Skeletal muscle satellite cell (primary cell): Measurements from ENCODE around the gene SH3RF1.
A peak's percentile ranks its signal among the peaks of the same experiment; 100 is the strongest.
"Not testable (repeated sequence)": the region's sequence is repeated elsewhere in the genome, so short reads cannot be mapped to it uniquely, and the experiment has no call there.

Experiments
- H3K27me3 ChIP-seq: 2 replicates; pipeline ENCODE4 v1.7.0; 2013; ENCODE audit warnings: low read length; ENCODE audit not compliant: control insufficient read depth, insufficient read depth
- H3K36me3 ChIP-seq: 2 replicates; pipeline ENCODE4 v1.7.0; 2013; ENCODE audit warnings: mild to moderate bottlenecking, control low read depth, low read length; ENCODE audit not compliant: insufficient read depth
- H3K4me1 ChIP-seq: 2 replicates; pipeline ENCODE4 v1.7.0; 2013; ENCODE audit warnings: low read length; ENCODE audit not compliant: control insufficient read depth, insufficient read depth
- H3K4me2 ChIP-seq: 2 replicates; pipeline ENCODE4 v1.7.0; 2013; ENCODE audit warnings: mild to moderate bottlenecking, low read length
- H3K4me3 ChIP-seq: 2 replicates; pipeline ENCODE4 v1.7.0; 2013; ENCODE audit warnings: low read length
- H3K9ac ChIP-seq: 2 replicates; pipeline ENCODE4 v1.7.0; 2013; ENCODE audit warnings: mild to moderate bottlenecking, low read depth, low read length, moderate library complexity
- H3K9me3 ChIP-seq: replicated peaks from 2 replicates; pipeline ENCODE4 v1.7.0; 2013; ENCODE audit warnings: mild to moderate bottlenecking, control low read depth, low read length

The SH3RF1 gene

DNA sequence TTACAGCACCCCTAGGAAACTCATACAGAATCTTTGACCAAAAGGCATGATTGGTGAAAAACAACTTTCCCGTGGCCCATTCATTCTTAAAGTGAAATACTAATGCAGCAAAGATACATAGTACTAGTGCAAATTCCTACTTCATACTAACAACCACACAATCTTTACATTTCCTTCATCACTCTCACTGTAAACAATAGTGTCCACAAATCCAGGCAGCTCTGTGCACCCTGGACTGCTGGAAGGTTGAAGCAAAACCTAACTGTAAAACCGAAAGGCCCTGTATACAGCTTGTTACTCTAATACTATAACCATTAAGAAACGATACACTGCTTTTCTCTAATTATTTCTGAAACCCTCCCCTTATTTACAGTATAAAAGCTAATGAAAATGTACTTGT lies 82.6 kb downstream of the SH3RF1 start:
- Histone ChIP-seq H3K9me3 (no peaks in the 10 kb centered on the region), H3K27me3 (no peaks in the 10 kb centered on the region), H3K9ac (no peak overlapping the region), H3K4me3 (no peak overlapping the region), H3K4me2 (no peak overlapping the region), H3K4me1 (peaks cover 31% of the 10 kb centered on the region), H3K36me3 (no peaks in the 10 kb centered on the region)

DNA sequence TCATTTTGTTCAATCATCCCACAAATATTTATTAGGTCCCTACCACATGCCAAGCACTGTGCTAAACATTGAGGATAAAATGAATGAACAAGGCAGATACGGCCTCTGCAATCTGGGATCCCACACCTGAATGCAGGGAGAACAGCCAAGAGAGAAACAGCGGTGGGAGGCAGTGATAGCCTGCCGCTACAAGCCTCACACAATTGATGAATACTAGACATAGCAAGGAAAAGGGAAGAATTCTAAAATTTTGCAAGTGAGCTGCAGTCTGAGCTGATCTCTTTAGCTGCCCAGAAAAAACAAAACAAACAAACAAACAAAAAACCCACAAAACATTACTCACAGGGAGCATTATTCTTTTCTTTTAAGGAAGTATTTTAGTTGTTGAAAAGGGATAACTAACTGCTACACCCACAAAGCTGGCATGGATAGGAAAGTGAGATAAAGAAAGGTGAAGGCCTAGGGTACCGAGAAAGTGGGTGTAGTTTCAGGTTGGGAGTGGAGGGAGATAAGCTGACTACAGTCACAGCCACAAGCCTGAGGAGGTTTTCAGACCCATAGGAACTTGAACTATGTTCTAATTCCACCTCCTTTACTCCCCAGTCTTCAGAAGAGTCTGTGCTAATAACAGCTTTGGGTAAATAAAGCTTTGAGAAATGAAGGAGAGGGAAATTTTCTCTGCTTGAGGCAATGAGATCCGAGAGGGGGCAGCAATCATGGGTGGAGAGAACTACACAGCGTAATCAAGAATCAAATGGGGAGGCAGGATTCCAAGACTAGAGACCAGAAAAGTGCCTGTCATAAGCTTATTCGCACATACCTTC lies 85.4 kb downstream of the SH3RF1 start:
- Histone ChIP-seq H3K4me1 (peaks cover 38% of the 10 kb centered on the region), H3K36me3 (no peaks in the 10 kb centered on the region), H3K4me3 (no peak overlapping the region), H3K9me3 (no peaks in the 10 kb centered on the region), H3K9ac (no peak overlapping the region), H3K27me3 (no peaks in the 10 kb centered on the region), H3K4me2 (no peak overlapping the region)

DNA sequence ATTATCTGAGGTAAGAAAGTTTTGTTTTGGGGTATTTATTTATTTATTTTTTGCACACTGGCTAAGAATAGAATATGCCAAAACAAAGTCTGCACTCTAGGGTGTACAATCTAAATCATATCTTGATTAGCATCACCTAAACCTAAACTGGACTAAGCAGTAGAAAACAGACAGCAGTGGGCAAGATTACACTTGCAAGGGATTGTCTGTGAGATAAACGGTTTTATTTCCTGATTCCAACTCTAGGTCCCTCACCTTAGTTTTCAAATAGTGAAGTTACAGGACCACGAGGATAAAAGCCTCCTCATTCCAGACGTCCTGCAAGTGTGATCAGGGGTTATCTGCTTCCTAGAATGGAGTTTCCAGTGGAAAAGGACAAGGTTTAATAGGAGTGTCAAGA lies 86.1 kb downstream of the SH3RF1 start:
- Histone ChIP-seq H3K36me3 (no peaks in the 10 kb centered on the region), H3K4me1 (peaks cover 45% of the 10 kb centered on the region), H3K4me2 (no peak overlapping the region), H3K9me3 (no peaks in the 10 kb centered on the region), H3K27me3 (no peaks in the 10 kb centered on the region), H3K9ac (no peak overlapping the region), H3K4me3 (no peak overlapping the region)

DNA sequence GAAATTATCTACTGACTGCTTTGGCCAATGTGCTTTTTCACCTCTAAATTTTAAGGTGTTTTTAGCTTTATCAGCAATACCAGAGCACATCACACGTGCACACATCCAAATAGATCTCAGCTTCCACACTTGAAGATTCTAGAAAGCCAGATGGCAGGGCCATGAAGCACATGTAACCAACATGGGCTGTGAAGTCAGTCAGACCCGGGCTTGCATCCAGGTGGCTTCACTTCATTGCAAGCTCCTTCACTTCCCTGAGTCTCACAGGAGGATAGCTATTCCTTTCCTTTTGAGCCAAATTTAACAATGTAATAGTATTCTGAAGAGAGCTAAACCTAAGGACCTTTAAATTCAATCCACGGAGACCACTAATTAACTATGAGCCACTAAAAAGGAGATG lies 86.5 kb downstream of the SH3RF1 start:
- H3K4me1 ChIP-seq: peaks cover 49% of the 10 kb centered on the region
- peak overlapping the region; percentile 41 for H3K4me2 ChIP-seq
- no peak overlapping the region for H3K9ac ChIP-seq
- no peaks in the 10 kb centered on the region for H3K36me3 ChIP-seq
- H3K9me3 ChIP-seq: no peaks in the 10 kb centered on the region
- no peak overlapping the region for H3K4me3 ChIP-seq
- no peaks in the 10 kb centered on the region for H3K27me3 ChIP-seq

DNA sequence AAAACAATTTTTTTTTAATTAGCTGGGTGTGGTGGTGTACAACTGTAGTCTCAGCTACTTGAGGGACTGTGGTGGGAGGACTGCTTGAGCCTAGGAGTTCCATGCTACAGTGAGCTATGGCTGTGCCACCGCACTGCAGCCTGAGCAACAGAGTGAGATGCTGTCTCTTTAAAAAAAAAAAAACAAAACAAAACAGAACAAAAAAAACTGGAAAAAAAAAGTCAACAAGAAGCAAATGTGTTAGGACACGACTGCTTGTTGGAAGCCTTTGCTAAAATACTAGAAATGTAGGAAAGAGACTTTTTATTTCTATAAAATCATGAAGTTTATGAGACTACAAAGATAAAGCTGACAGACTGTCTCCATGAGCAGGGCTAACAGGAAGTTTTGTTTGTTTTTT lies 87.2 kb downstream of the SH3RF1 start:
- H3K4me3 ChIP-seq: no peak overlapping the region
- no peaks in the 10 kb centered on the region for H3K27me3 ChIP-seq
- no peak overlapping the region for H3K9ac ChIP-seq
- no peaks in the 10 kb centered on the region for H3K36me3 ChIP-seq
- H3K9me3 ChIP-seq: no peaks in the 10 kb centered on the region
- H3K4me1 ChIP-seq: peaks cover 52% of the 10 kb centered on the region
- H3K4me2 ChIP-seq: peak overlapping the region; percentile 41

DNA sequence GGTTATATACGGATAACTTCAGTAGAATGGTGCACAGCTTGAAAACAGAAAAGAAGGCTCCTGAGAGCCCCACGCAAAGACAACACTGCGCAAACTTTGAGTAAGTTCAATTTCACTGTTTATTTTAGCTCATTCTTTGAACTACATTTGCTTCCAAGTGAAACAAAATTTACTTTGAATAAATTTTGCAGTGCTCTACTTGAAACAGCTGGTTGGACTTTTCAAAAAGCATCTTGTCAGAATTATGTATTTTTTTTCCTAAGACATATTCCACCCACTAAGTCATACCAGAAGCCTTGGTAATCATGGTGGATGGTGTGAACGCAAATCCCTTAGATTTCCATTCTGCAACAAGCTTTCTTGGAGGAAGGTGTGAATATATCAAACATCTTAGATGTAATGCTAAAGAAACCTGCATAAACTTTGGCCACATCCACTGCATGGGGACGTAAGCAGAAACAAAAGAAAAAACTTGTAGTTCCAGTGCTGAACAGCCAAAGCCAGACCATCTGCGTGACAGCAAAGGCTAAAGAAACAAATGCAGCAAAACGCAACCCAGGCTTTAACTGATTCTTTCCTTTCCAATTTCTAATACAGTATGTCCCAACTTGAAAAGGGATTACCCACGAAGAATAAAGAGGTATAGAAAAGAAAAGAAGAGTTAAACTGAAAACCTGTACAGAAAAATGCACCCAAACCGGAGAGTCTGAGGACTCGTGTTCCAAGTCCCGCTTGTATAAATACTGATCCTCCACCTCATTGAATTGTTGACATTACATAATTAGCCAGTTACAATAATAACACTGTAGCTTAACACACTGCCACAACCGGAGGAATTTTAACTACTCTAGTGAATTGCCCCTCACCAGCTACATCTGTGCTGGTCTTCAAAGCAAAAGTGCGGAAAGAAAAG lies 90.9 kb downstream of the SH3RF1 start:
- Histone ChIP-seq H3K27me3 (no peaks in the 10 kb centered on the region), H3K9ac (peak overlapping the region; percentile 59), H3K4me3 (peak overlapping the region; percentile 39), H3K4me1 (peaks cover 38% of the 10 kb centered on the region), H3K4me2 (peak overlapping the region; percentile 74), H3K9me3 (no peaks in the 10 kb centered on the region), H3K36me3 (no peaks in the 10 kb centered on the region)

DNA sequence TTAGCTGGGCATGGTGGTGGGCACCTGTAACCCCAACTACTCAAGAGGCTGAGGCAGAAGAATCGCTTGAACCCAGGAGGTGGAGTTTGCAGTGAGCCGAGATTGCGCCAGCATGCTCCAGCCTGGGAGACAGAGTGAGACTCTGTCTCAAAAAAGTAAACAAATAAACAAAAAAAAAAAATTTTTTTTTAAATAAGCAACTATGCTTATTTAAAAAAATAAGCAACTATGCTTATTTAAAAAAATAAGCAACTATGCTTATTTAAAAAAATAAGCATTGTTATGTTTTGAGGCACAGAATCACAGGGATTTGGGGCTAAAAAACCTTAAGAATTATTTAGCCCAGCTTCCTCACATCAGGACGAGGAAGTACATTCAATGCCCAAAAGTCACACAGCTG lies 92.7 kb downstream of the SH3RF1 start:
- not testable (repeated sequence) for H3K4me3 ChIP-seq, H3K27me3 ChIP-seq, H3K9ac ChIP-seq, H3K4me2 ChIP-seq, H3K9me3 ChIP-seq, H3K36me3 ChIP-seq
- peaks cover 28% of the 10 kb centered on the region for H3K4me1 ChIP-seq

DNA sequence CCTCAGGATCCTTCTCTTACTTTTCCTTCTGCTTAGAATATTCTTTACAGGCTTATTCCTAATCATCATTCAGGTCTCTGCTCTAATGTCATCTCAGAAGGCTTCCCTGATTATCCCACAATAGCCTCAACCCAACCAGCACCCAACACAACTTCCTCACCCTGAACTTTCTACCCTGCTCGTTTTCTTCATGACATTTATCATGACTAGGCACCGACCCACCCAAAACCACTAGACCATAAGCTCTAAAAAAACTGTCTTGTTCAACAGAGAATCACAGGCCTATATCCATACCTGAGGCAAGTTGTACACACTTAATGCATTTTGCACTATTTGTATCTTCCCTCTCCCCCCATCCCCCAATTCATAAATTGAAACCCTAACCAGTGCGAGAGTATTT lies 95.3 kb downstream of the SH3RF1 start:
- peaks cover 45% of the 10 kb centered on the region for H3K4me1 ChIP-seq
- no peak overlapping the region for H3K4me3 ChIP-seq
- no peak overlapping the region for H3K4me2 ChIP-seq
- no peaks in the 10 kb centered on the region for H3K27me3 ChIP-seq
- H3K36me3 ChIP-seq: no peaks in the 10 kb centered on the region
- H3K9ac ChIP-seq: no peak overlapping the region
- no peaks in the 10 kb centered on the region for H3K9me3 ChIP-seq

DNA sequence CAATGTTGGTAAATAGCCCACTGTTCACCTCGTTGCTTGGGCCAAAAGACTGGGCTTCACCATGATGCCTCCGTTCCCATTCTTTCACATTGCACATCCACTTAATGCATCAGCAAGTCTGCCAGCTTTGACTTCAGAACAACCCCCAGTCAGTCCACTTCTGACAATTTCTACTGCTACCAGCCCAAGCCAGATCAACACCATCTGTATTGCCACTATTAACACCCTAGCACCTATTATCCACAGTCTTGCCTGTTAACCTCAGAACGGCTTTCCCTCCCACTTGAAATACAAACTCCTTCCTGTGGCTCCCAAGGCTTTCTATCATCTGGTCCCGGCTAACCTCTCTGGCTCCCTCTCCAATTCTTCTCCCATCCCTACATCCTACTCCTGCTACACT lies 95.7 kb downstream of the SH3RF1 start:
- Histone ChIP-seq H3K4me1 (peaks cover 41% of the 10 kb centered on the region), H3K27me3 (no peaks in the 10 kb centered on the region), H3K4me2 (no peak overlapping the region), H3K4me3 (no peak overlapping the region), H3K36me3 (no peaks in the 10 kb centered on the region), H3K9ac (no peak overlapping the region), H3K9me3 (no peaks in the 10 kb centered on the region)

DNA sequence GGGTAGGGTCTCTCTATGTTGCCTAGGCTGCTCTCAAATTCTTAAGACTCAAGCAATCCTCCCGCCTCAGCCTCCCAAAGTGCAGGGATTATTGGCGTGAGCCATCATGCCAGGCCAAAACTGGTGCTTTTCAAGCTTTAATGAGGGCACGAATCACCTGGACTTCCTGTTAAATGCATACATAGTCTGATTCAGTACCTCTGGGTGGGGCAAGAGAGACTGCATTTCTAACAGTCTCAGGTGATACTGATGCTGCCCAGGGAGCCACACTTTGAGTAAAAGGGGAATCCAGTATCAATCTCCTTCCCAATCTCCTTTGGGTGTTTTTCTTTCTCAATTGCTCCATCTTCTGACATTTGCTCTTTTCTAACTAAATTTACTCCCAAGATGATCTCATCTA lies 96.5 kb downstream of the SH3RF1 start:
- Histone ChIP-seq H3K9ac (no peak overlapping the region), H3K4me3 (no peak overlapping the region), H3K4me2 (no peak overlapping the region), H3K36me3 (no peaks in the 10 kb centered on the region), H3K9me3 (no peaks in the 10 kb centered on the region), H3K27me3 (no peaks in the 10 kb centered on the region), H3K4me1 (peaks cover 33% of the 10 kb centered on the region)

DNA sequence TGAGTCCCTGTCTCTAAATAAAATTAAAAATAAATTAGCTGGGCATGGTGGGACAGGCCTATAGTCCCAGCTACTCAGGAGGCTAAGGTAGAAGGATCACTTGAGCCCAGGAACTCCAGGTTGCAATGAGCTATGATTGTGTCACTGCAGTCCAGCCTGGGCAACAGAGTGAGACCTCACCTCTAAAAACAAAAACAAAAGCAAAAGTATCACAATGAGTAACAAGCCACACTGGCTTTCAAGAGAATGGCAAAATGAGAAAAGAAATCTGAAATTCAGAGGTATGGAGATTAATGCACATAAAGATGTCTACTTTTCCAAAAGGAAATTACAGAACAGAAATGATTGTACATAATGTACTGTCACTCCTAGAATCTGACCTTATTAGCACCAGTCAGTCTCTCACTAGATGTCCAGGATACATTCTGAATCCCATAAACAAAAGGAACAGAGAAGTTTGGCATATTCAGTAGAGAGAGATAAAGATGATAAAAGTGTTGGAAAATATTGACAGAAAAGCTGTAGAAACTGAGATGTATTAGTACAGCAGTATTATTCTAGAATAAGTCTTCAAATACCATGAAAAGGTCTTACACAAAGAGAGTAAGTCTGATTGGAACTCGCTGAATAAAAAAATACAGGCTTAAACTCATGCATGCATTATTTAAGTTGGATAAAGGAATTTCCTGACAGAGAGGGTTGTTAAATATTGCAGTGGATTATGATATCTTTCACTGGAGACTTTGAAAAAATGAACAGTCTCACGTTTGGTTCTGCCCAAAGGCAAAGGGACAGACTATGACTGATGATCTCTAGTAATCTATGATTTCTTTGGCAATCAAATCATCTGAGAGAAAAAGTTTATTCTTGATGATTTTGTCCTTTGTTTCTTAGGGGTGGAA lies 102.5 kb downstream of the SH3RF1 start:
- H3K4me2 ChIP-seq: no peak overlapping the region
- no peaks in the 10 kb centered on the region for H3K36me3 ChIP-seq
- H3K4me3 ChIP-seq: no peak overlapping the region
- no peak overlapping the region for H3K9ac ChIP-seq
- no peaks in the 10 kb centered on the region for H3K27me3 ChIP-seq
- H3K4me1 ChIP-seq: peaks cover 67% of the 10 kb centered on the region
- H3K9me3 ChIP-seq: no peaks in the 10 kb centered on the region
